ENCODE data around the gene VCL. TPM values are rescaled to one million over a fixed set of nuclear protein-coding genes. Genes with fewer than 3 reads are reported as not detected.

The VCL gene
- total RNA-seq, 1 experiment from 2014 or later = 384 TPM

GRCh38 chr10:74163319-74164068 lies 165.6 kb downstream of the VCL start:
- in situ Hi-C loops (cut with HindIII; ENCODE audit: low sequenced_read_pairs) = no loop called here
- no peak for DNase-seq (ENCODE audit: low spot score)

GRCh38 chr10:74164716-74165529 lies 167.0 kb downstream of the VCL start:
- no peak for DNase-seq (ENCODE audit: low spot score)
- in situ Hi-C loops (cut with HindIII; ENCODE audit: low sequenced_read_pairs) = no loop called here

- in situ Hi-C loops (cut with HindIII; ENCODE audit: low sequenced_read_pairs) = no loop called here
- DNase-seq (ENCODE audit: low spot score) = no peak
These were observed 167.6 kb downstream of the VCL start for GRCh38 chr10:74165530-74165901.

- in situ Hi-C loops (cut with HindIII; ENCODE audit: low sequenced_read_pairs) = no loop called here
- DNase-seq (ENCODE audit: low spot score) = no peak
These were observed 169.5 kb downstream of the VCL start for GRCh38 chr10:74167443-74167842.

Other genes starting within 250 kb of the VCL start
- gene CHCHD1, start 216.1 kb upstream of the VCL start, total RNA-seq (2014; rRNA removed; shearing (Covaris generic)) = 65.5 and 76.8 TPM in 2 replicates
- 22.8 and 30.6 TPM in 2 replicates for gene ZSWIM8, start 212.5 kb upstream of the VCL start, total RNA-seq (2014; rRNA removed; shearing (Covaris generic))
- 3.7 and 6.9 TPM in 2 replicates for gene NDST2, start 186.5 kb upstream of the VCL start, total RNA-seq (2014; rRNA removed; shearing (Covaris generic))
- 9.0 and 11.8 TPM in 2 replicates for gene CAMK2G, start 123.6 kb upstream of the VCL start, total RNA-seq (2014; rRNA removed; shearing (Covaris generic))
- 124 and 143 TPM in 2 replicates for gene PLAU, start 87.0 kb upstream of the VCL start, total RNA-seq (2014; rRNA removed; shearing (Covaris generic))
- 4.0 and 10.9 TPM in 2 replicates for gene AP3M1, start 152.7 kb downstream of the VCL start, total RNA-seq (2014; rRNA removed; shearing (Covaris generic))
- gene ADK, start 153.1 kb downstream of the VCL start, total RNA-seq (2014; rRNA removed; shearing (Covaris generic)) = 96.2 and 99.5 TPM in 2 replicates